K562 (cell line): ENCODE measurements around the gene UNC5B. TPM values are rescaled to one million over a fixed set of nuclear protein-coding genes. Genes with fewer than 3 reads are reported as not detected.

Experiments
- CCNT2 ChIP-seq: IDR thresholded peaks from 2 replicates; pipeline ENCODE4 v1.6.1; 2011; ENCODE audit warnings: borderline replicate concordance, low read depth, mild to moderate bottlenecking, moderate library complexity, mixed read lengths, low read length; ENCODE audit not compliant: insufficient read length; ENCODE audit errors: extremely low read depth
- CSDE1 ChIP-seq, 2 experiments: fragments of 450-650 bp; IDR thresholded peaks; 2 replicates each; pipeline ENCODE4 v1.6.1; 2016; ENCODE audit warnings: mild to moderate bottlenecking in 1 of 2
- ERF ChIP-seq: fragments of 450-650 bp; formaldehyde crosslinking; IDR thresholded peaks from 2 replicates; pipeline ENCODE4 v1.4.0; 2020; ENCODE audit warnings: mild to moderate bottlenecking, mixed read lengths
- GTF3C2 ChIP-seq: IDR thresholded peaks from 3 replicates; pipeline ENCODE4 v1.6.1; 2011; ENCODE audit warnings: borderline replicate concordance, mild to moderate bottlenecking, moderate library complexity; ENCODE audit not compliant: insufficient read length; ENCODE audit errors: extremely low read depth
- HMGN3 ChIP-seq: IDR thresholded peaks from 2 replicates; pipeline ENCODE4 v1.6.1; 2011; ENCODE audit warnings: borderline replicate concordance, low read depth, mild to moderate bottlenecking, mixed read lengths, low read length; ENCODE audit not compliant: insufficient read length; ENCODE audit errors: extremely low read depth
- KLF1 ChIP-seq: fragments of 450-650 bp; IDR thresholded peaks from 2 replicates; pipeline ENCODE4 v1.6.1; 2016; ENCODE audit warnings: missing genetic modification characterization, missing compliant biosample characterization
- KLF13 ChIP-seq: fragments of 450-650 bp; IDR thresholded peaks from 2 replicates; pipeline ENCODE4 v1.6.1; 2016; ENCODE audit warnings: missing genetic modification characterization, low read depth, mild to moderate bottlenecking, missing compliant biosample characterization, moderate library complexity, borderline replicate concordance
- KLF16 ChIP-seq: IDR thresholded peaks from 2 replicates; pipeline ENCODE4 v1.6.1; 2016; ENCODE audit warnings: antibody characterized with exemption
- NR4A1 ChIP-seq, 2 experiments: fragments of 250-450 bp in 1 of 2; fragments of 450-650 bp in 1 of 2; sonication (Bioruptor Pico) in 1 of 2; IDR thresholded peaks; 2 replicates each; pipeline versions ENCODE4 v1.4.0 to v1.6.1; 2016 to 2020; ENCODE audit warnings: mild to moderate bottlenecking in 2 of 2, missing compliant biosample characterization in 1 of 2, missing genetic modification characterization in 1 of 2, moderate library complexity in 1 of 2
- RAD21 ChIP-seq, 2 experiments: fragments of 250-450 bp in 1 of 2; fragments of 450-650 bp in 1 of 2; sonication (Bioruptor Pico) in 1 of 2; formaldehyde crosslinking in 1 of 2; IDR thresholded peaks in 1 of 2; conservative IDR thresholded peaks in 1 of 2; 2 replicates each; pipeline versions ENCODE4 v1.4.0 to v1.8.0; 2020 to 2022; ENCODE audit warnings: mild to moderate bottlenecking in 2 of 2, moderate library complexity in 1 of 2
- RBM22 ChIP-seq: fragments of 200-400 bp; formaldehyde crosslinking; IDR thresholded peaks from 2 replicates; pipeline ENCODE4 v1.6.1; 2018; ENCODE audit warnings: low read length, low read depth; ENCODE audit not compliant: poor library complexity, severe bottlenecking
- RBM25 ChIP-seq: fragments of 200-400 bp; formaldehyde crosslinking; IDR thresholded peaks from 2 replicates; pipeline ENCODE4 v1.6.1; 2018; ENCODE audit warnings: low read length, low read depth, moderate library complexity; ENCODE audit not compliant: severe bottlenecking
- TOE1 ChIP-seq, 2 experiments: fragments of 450-650 bp in 1 of 2; sonication (generic) in 1 of 2; formaldehyde crosslinking in 1 of 2; IDR thresholded peaks; 2 replicates each; pipeline versions ENCODE4 v1.7.1 to v1.8.0; 2016 to 2022; ENCODE audit warnings: borderline replicate concordance in 2 of 2, mild to moderate bottlenecking in 2 of 2, antibody characterized with exemption in 1 of 2, inconsistent platforms in 1 of 2, low read depth in 1 of 2, missing genetic modification reagents in 1 of 2, moderate library complexity in 1 of 2
- ZBTB34 ChIP-seq: fragments of 250-450 bp; sonication (Bioruptor Pico); IDR thresholded peaks from 2 replicates; pipeline ENCODE4 v1.8.0; 2021; ENCODE audit warnings: mild to moderate bottlenecking, moderate library complexity
- ZFPM2 ChIP-seq: fragments of 250-450 bp; sonication (Bioruptor Pico); IDR thresholded peaks from 2 replicates; pipeline ENCODE4 v1.5.1; 2022; ENCODE audit warnings: mild to moderate bottlenecking
- ZNF830 ChIP-seq: fragments of 250-450 bp; sonication (Bioruptor Pico); IDR thresholded peaks from 2 replicates; pipeline ENCODE4 v1.5.0; 2021; ENCODE audit warnings: mild to moderate bottlenecking
- polyA plus RNA-seq, 8 experiments: library from polyadenylated mRNA; depleted of rRNA in 4 of 8; stranded (reverse) in 5 of 8; unstranded in 3 of 8; fragments of >200 nt; fragmentation: Nextera tagmentation in 2 of 8; fragmentation: Illumina TruSeq in 1 of 8; extraction: Ambion mirVana in 2 of 8; extraction: Trizol in 1 of 8; gene quantifications; 2 replicates each; pipeline versions ENCODE4 v1.2.1 to v1.2.3, GENCODE V29; 2011 to 2014; ENCODE audit warnings: inconsistent platforms in 1 of 8, missing spikeins in 1 of 8
- total RNA-seq, 7 experiments: library from RNA; depleted of rRNA in 6 of 7; stranded (reverse); fragments of >200 nt in 6 of 7; fragmentation: Illumina TruSeq in 2 of 7; extraction: Trizol in 2 of 7; gene quantifications; 2 replicates each; pipeline versions ENCODE4 v1.2.1 to v1.2.3, GENCODE V29; 2011 to 2021; ENCODE audit warnings: low replicate concordance in 1 of 7
- TF ChIP-seq, protein P1 (sequence below): fragments of 450-650 bp; IDR thresholded peaks from 2 replicates; pipeline ENCODE4 v1.6.1; 2016; ENCODE audit warnings: missing biosample characterization, missing genetic modification characterization
- TF ChIP-seq, protein P2 (sequence below): fragments of 450-650 bp; conservative IDR thresholded peaks from 2 replicates; pipeline ENCODE4 v1.6.1; 2016; ENCODE audit warnings: missing genetic modification characterization, low read depth, mild to moderate bottlenecking, missing compliant biosample characterization, moderate library complexity

UNC5B gene
- total and polyA plus RNA-seq, 9 of the 15 experiments (the other 6 are each of a cell fraction or from before 2014, with no cell fraction given): 0.10 to 8.4 (median 2.1) TPM

GRCh38 chr10:71212318-71213126, at the start of gene UNC5B (continued):
- TF ChIP-seq GTF3C2 (peak; percentile 29), KLF13 (tag) (no peak), HMGN3 (peak; percentile 96), ZNF830 (CRISPR knock-in tag) (no peak), CCNT2 (peak; percentile 95), ZFPM2 (CRISPR knock-in tag) (0 out of 2 replicates have a peak, but pooled peaks have one; percentile 41), RAD21 (CRISPR knock-in tag; conservative IDR thresholded peaks at IDR 0.05 in 1 of 2, IDR thresholded peaks at IDR 0.05 in 1 of 2) (peak; percentile 45 to 54; a peak in 3 of 4 replicates), ZBTB34 (CRISPR knock-in tag) (no peak), TOE1 (IDR thresholded peaks at IDR 0.05; ENCODE audit: borderline replicate concordance) (peak; percentile 83; the same call in 1 of the 2 replicates), TOE1 (CRISPR knock-in tag; IDR thresholded peaks at IDR 0.05; ENCODE audit: borderline replicate concordance, low read depth) (no peak), RBM22 (peak; percentile 94), RBM25 (peak; percentile 83), NR4A1 (CRISPR knock-in tag; IDR thresholded peaks at IDR 0.05) (0 out of 2 replicates have a peak, but pooled peaks have one; percentile 14), NR4A1 (tag; IDR thresholded peaks at IDR 0.05) (no peak), KLF1 (tag) (peak; percentile 56; the same call in 1 of the 2 replicates), CSDE1 (IDR thresholded peaks at IDR 0.05) (no peak), KLF16 (no peak), ERF (CRISPR knock-in tag) (peak; percentile 89)
- TF ChIP-seq, protein P1, sequence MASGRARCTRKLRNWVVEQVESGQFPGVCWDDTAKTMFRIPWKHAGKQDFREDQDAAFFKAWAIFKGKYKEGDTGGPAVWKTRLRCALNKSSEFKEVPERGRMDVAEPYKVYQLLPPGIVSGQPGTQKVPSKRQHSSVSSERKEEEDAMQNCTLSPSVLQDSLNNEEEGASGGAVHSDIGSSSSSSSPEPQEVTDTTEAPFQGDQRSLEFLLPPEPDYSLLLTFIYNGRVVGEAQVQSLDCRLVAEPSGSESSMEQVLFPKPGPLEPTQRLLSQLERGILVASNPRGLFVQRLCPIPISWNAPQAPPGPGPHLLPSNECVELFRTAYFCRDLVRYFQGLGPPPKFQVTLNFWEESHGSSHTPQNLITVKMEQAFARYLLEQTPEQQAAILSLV: no peak
- TF ChIP-seq, protein P2, sequence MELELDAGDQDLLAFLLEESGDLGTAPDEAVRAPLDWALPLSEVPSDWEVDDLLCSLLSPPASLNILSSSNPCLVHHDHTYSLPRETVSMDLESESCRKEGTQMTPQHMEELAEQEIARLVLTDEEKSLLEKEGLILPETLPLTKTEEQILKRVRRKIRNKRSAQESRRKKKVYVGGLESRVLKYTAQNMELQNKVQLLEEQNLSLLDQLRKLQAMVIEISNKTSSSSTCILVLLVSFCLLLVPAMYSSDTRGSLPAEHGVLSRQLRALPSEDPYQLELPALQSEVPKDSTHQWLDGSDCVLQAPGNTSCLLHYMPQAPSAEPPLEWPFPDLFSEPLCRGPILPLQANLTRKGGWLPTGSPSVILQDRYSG: no peak
